ENCODE measurements around the gene PDSS1.
"Not testable (repeated sequence)": the region's sequence is repeated elsewhere in the genome, so short reads cannot be mapped to it uniquely, and the experiment has no call there.

PDSS1 gene

GRCh38 chr10:26697163-26697921 is at the start of gene PDSS1:
PDSS1 (plus strand) TSS chr10:26697701; CDS start chr10:26697712, 11 bp downstream.
- Histone ChIP-seq H3K27ac (ENCODE audit: poor library complexity, severe bottlenecking) (peak within 1 kb of the TSS; percentile 74), H3K4me3 (ENCODE audit: severe bottlenecking) (peak within 1 kb of the TSS; percentile 80), H3K9me3 (ENCODE audit: severe bottlenecking) (no peaks in the 10 kb centered on the region), H3K27me3 (ENCODE audit: insufficient read depth, poor library complexity, severe bottlenecking) (no peaks in the 10 kb centered on the region), H3K4me1 (ENCODE audit: insufficient read depth, poor library complexity, severe bottlenecking) (peaks cover 7% of the 10 kb centered on the region), H3K36me3 (ENCODE audit: low read depth) (peaks cover 17% of the 10 kb centered on the region)
- no peak for TF ChIP-seq CTCF (IDR thresholded peaks at IDR 0.05; ENCODE audit: poor library complexity, severe bottlenecking)
- peak; percentile 83 for ATAC-seq (ENCODE audit: low read depth)
- DNase-seq (ENCODE audit: low spot score) = peak; percentile 69

- H3K4me3 ChIP-seq (ENCODE audit: severe bottlenecking); ATAC-seq (ENCODE audit: low read depth); H3K27me3 ChIP-seq (ENCODE audit: insufficient read depth, poor library complexity, severe bottlenecking); H3K4me1 ChIP-seq (ENCODE audit: insufficient read depth, poor library complexity, severe bottlenecking); DNase-seq (ENCODE audit: low spot score); H3K36me3 ChIP-seq (ENCODE audit: low read depth); H3K9me3 ChIP-seq (ENCODE audit: severe bottlenecking); H3K27ac ChIP-seq (ENCODE audit: poor library complexity, severe bottlenecking): not testable (repeated sequence)
Measured at GRCh38 chr10:26648245-26648636, 49.3 kb upstream of the PDSS1 start.

- no peaks in the 10 kb centered on the region for H3K4me1 ChIP-seq (ENCODE audit: insufficient read depth, poor library complexity, severe bottlenecking)
- H3K9me3 ChIP-seq (ENCODE audit: severe bottlenecking) = no peaks in the 10 kb centered on the region
- no peak for TF ChIP-seq CTCF (IDR thresholded peaks at IDR 0.05; ENCODE audit: poor library complexity, severe bottlenecking)
- H3K27ac ChIP-seq (ENCODE audit: poor library complexity, severe bottlenecking) = no peak overlapping the region
- H3K27me3 ChIP-seq (ENCODE audit: insufficient read depth, poor library complexity, severe bottlenecking) = no peaks in the 10 kb centered on the region
- ATAC-seq (ENCODE audit: low read depth) (no peak), DNase-seq (ENCODE audit: low spot score) (no peak)
- H3K4me3 ChIP-seq (ENCODE audit: severe bottlenecking) = no peak overlapping the region
- no peaks in the 10 kb centered on the region for H3K36me3 ChIP-seq (ENCODE audit: low read depth)
Measured at GRCh38 chr10:26650406-26650805, 47.1 kb upstream of the PDSS1 start.

GRCh38 chr10:26651476-26651875 is 46.0 kb upstream of the PDSS1 start:
- ATAC-seq (ENCODE audit: low read depth); H3K4me3 ChIP-seq (ENCODE audit: severe bottlenecking); H3K9me3 ChIP-seq (ENCODE audit: severe bottlenecking); H3K27me3 ChIP-seq (ENCODE audit: insufficient read depth, poor library complexity, severe bottlenecking); H3K36me3 ChIP-seq (ENCODE audit: low read depth); H3K27ac ChIP-seq (ENCODE audit: poor library complexity, severe bottlenecking); H3K4me1 ChIP-seq (ENCODE audit: insufficient read depth, poor library complexity, severe bottlenecking); DNase-seq (ENCODE audit: low spot score): not testable (repeated sequence)

- peak; percentile 60 for DNase-seq (ENCODE audit: low spot score)
- H3K4me3 ChIP-seq (ENCODE audit: severe bottlenecking) = no peak overlapping the region
- TF ChIP-seq CTCF (IDR thresholded peaks at IDR 0.05; ENCODE audit: poor library complexity, severe bottlenecking) = no peak
- no peaks in the 10 kb centered on the region for H3K9me3 ChIP-seq (ENCODE audit: severe bottlenecking)
- no peak overlapping the region for H3K27ac ChIP-seq (ENCODE audit: poor library complexity, severe bottlenecking)
- H3K36me3 ChIP-seq (ENCODE audit: low read depth) = no peaks in the 10 kb centered on the region
- H3K4me1 ChIP-seq (ENCODE audit: insufficient read depth, poor library complexity, severe bottlenecking) = no peaks in the 10 kb centered on the region
- no peaks in the 10 kb centered on the region for H3K27me3 ChIP-seq (ENCODE audit: insufficient read depth, poor library complexity, severe bottlenecking)
- ATAC-seq (ENCODE audit: low read depth) = no peak
Measured at GRCh38 chr10:26653004-26653403, 44.5 kb upstream of the PDSS1 start.

GRCh38 chr10:26655746-26656145 is 41.8 kb upstream of the PDSS1 start:
- H3K36me3 ChIP-seq (ENCODE audit: low read depth) = no peaks in the 10 kb centered on the region
- no peak overlapping the region for H3K4me3 ChIP-seq (ENCODE audit: severe bottlenecking)
- H3K27ac ChIP-seq (ENCODE audit: poor library complexity, severe bottlenecking) = no peak overlapping the region
- no peaks in the 10 kb centered on the region for H3K27me3 ChIP-seq (ENCODE audit: insufficient read depth, poor library complexity, severe bottlenecking)
- ATAC-seq (ENCODE audit: low read depth) (no peak), DNase-seq (ENCODE audit: low spot score) (no peak)
- H3K4me1 ChIP-seq (ENCODE audit: insufficient read depth, poor library complexity, severe bottlenecking) = no peaks in the 10 kb centered on the region
- no peaks in the 10 kb centered on the region for H3K9me3 ChIP-seq (ENCODE audit: severe bottlenecking)
- no peak for TF ChIP-seq CTCF (IDR thresholded peaks at IDR 0.05; ENCODE audit: poor library complexity, severe bottlenecking)
